Inflammatory macrophage (primary cell): ENCODE measurements around the gene UPK2.

Experiments used
- DNase-seq, 2 donors: peaks; one replicate each; pipeline ENCODE4 v3.0.0-alpha.2; 2020 to 2022

Gene UPK2

DNA sequence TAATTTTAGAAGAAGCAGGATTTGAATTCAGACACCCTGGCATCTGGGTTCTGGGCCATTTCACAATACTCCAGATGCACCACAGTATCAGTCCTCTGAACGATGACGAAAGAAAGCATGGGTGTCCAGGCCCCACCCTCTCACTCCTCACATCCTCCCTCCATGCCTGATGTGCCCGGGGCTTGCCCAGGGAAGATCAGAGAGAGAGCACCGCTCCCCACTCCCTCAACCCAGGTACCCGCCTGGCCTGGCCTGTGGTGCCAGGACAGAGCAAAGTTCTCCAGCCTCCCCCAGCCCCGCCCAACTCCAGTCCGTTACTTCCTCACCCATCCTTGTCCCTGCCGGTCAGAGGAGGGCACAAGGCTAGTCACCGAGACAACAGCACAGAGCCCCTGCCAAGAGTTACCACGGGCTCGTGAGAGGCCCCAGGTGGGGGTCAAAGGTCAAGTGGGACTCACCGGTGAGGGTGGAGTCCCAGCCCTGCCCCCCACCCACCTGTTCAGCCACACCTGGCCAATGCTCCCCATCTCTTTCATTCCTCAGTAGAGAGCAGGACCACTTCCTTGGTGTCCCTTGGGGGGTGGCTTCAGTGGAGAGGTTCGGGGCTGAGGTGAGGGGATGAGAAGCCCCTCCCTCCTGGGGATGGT is 38.5 kb upstream of the UPK2 start:
- DNase-seq, result peak; percentile 56 to 65

DNA sequence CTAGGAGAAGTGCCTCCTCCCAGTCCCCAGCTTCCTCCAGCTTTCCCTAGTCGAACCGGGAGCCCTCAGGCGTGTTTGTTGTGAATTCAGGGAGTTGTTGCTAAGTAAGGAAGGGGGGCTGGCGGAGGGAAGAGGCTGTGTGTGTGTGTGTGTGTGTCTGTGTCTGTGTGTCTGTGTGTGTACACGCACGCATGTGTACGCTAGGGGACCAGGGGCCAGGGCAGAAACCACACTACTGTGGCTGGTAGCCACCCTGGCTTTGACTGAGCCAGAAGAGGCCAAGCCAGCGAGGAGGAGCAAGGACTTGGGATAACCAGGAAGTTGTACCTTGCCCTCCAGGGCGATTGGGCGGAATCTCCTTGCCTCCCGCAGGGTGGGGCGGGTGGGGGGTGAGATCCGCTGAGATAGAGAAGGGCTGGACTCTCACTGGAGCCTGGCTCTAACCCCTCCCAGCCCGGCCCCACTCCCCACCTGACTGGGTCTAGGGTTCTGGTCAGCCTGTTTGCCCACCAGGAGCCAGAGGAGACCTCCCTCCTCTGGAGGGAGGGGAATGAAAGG is 37.9 kb upstream of the UPK2 start:
- DNase-seq, result no peak

DNA sequence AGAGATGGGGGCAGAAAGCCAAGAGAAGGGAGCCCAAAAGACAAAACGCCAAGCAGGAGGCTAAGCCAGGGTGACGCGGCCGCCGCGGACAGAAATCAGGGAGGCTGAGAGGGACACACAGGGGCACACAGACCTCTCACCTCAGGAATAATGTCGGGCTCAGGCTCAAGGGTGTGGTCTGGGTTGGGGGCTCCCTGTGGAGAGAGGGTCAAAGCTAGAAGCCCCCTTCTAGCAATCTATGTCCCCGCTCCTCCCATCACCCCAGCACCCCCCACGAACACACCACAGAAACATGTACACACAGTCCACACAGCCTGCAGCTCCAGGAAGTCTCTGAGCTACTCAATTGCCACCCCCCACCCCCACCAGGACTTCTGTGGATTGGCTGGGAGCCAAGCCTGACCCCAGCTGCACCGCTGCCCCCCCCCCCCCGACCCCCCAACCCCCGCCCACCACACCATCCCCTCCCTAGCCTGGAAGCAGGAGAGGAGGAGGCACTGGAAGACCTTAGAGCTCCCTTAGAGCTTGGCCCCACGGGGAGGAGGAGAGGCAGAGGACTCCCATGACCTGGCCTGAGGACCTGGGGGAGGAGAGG is 37.3 kb upstream of the UPK2 start:
- DNase-seq, result no peak

DNA sequence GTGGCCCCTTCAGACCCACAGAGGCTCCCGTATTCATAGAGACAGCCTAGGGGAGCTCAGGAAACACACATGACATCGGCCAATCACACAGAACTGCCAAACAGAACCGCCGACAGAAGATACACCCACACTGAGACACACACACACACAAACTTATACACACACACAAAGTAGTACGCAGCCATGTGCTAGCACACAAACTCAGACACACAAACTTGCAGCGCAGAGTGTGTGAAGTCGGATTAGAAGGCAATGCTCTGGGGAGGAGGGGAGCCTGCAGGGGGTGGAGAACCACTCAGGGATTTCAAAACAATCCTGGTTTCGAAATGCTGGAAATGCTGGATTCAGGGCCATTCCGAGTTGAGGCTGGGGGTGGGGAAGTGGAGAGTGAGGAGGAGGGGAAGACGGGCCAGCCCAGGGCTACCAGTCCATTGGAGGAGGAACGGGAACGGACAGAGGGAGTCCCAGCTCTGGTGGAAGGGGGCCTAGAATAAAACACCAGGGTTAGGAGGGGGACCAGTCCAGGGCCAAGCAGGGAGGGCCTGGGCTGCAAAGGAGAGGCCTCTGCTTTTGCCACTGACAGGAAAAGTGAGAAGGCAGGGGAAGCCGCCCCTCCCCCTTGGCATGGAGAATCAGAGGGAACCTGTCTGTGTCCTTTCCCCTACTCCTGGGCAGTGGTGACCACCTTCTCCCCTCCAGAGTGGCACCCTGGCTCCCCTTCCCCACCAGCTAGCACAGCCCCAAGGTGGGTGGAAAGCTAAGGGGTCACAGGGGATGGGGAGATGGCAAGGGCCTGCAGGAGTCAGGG is 34.8 kb upstream of the UPK2 start:
- peak; percentile 82 for DNase-seq

DNA sequence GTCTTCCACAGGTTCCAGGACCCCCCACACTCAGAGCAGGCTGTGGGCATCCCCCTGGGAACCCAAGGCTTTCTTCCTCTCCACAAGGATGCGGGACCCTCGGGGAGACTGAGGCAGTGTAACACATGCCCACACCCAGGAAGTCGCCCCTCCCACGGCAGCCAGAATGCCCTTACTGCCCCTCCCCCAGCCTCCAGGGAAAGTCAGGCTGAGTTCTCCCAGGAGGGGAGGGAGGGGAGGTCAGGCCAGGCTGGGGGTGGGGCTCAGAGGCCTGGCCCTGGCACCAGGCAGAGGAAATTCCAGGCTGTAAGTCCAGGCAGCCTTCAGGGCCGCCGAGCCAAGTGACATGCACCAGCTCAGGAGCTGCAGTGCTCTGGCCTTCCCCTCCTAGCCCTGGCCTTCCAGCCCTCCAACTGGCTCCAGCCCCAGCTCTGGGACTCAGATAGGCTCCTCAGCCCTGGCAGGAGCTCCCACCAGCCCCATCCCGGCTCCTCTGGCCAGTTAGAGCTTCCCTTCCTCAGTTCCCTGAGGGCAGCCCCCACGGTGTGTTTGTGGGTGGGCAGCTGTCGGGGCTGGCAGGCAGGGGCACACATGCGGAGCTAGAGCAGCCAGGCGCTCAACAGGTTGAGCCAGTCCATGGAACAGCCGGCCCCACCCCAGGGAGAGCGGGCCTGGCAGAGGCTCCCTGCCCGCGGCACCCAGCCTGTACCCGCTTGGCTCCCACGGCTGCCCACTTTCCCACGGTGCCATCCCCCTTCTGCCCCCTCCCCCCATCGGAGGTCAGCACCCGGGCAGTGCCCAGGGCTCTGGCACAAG is 34.0 kb upstream of the UPK2 start:
- no peak for DNase-seq

DNA sequence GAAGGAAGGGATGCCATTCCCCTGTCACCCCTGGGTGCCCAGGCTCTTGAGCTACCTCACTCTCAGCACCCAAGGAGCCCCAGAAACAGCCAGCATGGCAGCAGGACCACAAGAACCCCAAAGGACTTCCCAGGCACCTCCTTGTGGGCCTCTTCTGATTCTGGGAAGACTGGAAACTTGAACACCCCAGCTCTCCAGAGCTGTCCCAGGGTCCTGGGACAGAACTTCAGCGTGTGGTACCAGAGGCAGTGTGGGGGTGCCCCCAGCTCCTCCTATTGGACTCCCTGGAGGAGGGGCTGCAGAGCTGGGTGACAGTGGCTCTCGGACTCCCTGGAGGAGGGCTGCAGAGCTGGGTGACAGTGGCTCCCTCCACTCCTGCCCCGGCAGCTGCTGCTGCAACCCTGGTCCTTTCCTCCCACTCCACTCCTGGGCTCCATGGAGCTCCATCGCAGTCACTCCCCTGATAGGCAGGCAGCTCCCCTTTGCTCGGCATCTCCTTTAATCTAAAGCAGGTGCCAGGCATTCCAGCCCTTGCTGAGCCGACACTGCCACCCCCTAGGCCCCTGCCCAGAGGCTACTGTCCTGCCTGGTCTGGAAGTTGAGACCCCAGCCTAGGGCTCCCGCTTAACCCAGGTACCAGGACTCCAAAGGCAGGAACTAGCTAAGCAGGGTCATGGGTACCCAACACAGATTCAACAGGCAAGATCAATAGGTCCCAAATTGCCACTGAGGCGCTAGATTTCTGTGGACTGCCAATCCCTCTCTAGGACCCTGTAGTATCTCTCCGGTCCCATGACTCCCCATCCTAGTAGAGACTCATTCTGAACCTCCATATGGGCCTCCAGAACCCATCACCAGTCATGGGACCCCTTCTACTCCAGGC is 33.1 kb upstream of the UPK2 start:
- DNase-seq, result no peak

DNA sequence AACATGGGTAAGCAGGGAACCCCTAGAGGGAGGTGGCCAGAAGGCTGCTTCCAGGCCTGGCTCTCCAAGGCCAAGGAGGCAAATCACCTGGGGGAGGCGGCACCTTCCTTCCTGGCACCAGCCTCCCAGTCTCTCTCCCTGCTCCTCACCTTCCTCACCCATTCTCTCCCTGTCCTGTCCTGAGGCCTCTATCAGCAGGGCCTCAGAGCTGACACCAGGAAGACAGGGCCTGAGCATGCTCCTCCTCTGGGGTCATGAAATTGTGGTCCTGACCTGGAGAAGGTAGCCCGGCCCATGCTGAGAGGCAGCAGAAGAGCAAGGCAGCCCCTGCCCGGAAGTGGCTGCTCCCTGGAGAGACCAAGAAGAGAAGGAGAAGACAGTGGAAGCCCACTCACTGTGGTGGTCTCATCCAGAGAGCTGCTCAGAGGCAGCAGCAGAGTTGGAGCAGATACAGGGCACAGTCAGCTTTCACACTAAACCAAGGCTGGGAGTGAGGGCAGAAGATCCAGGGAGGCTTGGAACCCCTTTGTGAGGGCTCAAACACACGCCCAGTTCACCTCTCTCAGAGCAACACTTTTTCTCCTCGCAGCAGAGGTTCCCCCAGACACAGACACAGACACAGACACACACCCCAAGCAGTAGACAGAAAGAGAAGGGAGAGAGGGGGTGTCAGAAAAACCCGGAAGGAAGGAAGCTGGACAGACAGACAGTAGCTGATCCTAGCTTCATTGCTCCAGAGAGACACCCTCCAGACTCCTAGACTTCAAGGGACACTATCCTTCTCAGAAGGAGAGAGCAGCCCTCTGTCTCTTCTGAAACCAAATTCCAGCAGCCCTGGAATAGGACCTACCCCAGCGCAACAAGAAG is 32.1 kb upstream of the UPK2 start:
- no peak for DNase-seq

DNA sequence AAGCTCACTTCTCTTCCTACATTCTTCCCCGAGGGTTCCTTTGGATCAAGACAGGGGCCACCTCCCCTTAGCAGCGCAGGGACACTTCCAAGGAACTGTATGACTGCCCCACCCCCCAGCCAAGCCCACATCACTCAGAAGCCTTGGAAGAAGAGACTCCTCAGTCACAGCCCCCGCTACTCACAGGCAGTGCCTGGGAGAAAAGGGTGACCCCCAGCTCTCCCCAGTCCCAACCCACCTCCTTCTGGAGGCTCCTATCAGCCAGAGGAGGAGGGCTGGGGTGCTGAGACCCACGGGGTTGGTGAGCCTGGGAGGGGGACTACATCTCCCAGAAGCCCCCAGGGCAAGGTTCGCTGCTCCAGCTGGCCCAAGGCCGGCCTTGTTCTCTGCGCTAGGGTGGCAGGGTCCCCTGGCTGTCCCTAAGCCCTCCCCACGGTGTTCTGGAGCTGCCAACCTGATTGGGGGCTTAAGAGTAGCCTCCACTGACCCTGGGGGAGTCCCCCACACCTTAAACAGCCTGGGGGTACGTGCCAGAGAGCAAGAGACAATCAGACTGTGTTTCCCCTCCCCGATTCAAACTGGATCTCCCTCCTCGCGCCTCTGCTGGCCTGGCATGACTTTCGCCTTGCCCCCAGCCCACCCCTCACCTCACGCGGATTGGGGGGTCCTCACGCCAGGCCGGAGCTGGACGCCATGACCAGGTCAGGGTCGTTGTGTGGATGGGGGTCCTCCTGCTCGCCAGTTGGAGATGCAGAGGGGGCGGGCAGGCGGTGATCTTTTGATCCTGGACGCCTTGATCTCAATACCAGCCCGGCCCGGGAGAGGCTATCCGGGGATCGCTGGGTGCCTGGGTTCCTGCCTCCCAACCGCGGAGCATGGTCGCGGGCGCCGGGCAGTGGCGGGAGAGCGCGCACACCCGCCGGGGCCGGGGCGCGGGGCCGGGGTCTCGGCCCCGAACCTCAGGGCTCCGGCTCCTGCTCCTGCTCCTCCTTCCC is 31.2 kb upstream of the UPK2 start:
- peak in 1 of 2 donors; percentile 19 for DNase-seq

DNA sequence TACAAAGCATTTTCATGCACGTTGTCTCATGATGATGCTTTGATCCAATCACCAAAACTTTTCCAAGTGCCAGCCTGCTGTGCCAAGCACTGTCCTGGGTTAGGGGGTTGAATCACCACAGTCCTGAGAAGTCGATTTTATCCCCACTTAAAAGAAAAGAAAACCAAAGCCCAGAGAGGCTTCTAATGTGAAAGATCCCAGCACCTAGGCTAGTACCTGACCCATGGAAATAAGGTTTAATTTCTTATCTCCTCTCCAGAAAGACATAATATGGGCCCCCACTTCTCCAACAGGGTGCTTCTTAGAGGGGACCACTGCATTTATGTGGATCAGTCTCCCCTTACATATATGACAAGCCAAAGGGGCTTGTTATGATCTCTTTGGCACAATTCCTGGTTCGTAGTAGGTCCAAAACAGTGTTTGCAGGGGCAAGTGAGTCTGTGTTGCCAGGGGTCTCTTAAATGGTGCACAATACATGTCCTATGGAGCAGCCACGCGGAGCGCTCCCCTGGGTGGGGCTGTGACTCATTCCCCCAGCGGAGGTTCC is 28.5 kb upstream of the UPK2 start:
- no peak for DNase-seq

DNA sequence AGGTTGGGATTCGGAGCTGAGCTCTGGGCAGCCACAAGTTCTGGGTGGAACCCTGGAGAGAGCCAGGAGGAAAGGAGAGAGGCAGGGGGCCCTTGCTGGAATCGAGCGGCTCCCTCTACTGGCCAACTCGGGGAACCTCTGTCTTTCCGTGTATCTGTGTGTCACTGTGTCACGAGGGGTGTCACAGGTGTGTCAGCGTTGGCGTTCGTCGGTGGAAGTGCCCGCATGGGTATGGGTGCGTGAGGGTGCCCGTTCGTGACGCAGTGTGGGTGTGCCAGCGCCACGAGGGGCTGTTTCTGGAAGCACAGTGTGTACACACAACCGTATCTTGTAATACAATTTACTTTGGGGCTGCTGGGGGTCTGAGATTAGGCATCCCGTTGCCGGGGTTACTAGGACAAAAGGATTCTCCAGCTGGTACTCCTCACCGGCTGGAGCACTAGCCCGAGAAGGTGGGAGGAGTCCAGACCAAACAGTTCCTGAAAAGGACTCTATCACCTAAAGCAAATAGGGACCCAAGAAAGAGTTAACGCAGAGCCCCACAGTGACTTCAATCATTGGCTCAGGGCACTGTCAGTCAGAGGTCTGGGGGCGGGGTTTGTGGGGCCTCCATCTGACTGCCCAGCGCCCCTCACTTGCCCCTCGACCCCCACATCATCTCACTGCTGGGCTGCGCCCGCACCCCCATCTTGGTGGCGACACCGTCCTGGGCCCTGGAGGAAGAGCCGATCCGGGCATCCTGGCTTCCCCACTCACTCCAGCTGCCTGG is 27.8 kb upstream of the UPK2 start:
- DNase-seq, result peak; percentile 85 to 86

DNA sequence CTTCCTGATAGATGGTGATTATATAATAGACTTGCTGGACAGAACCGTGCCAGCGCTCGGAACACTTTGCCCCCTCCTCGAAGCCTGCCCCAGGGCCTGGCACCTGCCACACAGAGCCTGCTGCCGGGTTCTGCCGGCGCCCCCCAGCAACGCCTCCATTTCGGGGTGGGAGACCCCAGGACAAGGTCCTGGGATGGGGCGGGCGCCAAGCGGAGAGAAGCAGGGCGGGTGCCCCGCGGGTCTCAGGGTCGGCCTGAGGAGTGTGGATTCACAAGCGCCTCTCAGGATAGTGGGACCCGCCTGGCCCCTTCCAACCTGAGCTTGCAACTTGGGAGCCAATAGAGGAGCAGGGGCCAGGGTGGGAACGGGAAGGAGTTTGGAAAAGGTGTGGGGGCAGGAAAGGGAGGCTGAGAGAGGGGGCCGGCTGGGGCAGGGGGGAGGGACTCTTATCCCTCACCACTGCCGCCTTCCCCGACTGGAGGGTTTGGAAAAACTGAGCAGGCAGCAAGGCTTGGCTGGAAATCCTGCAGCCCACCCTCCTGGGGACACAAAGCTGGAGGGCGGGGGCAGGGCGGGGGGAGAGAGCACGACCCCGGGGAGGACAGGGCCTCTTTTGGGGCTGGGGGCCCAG is 27.1 kb upstream of the UPK2 start:
- DNase-seq, result peak in 1 of 2 donors; percentile 21

DNA sequence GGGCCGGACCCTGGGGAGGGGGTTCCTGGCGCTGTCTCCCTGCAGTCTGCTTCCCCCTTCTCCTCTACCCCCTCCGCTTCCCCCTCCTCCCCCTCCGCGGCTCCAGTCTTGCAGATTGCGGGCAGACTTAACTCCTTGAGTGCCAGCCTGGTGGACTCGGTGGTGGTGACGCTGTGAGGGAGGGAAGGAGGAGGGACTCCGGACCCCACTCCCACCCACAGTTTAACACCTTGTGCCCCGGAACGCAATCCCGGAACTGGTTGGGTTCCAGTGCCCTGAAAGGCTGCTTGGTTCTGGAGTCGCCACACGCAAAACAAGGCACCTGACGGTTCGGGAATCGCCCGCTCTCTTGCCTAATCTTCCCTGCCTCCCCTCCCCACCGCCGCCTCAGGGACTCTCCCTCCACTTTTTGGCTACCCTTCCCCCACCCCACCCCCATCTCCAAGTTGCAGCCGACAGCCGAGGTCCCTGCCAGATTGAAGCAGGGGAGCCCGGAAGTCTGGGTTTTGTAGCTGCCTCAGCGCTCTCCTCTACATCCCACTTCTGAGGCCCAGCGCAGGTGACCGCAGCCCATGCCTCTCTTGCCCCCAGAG is 26.5 kb upstream of the UPK2 start:
- DNase-seq, result peak; percentile 68 to 69

DNA sequence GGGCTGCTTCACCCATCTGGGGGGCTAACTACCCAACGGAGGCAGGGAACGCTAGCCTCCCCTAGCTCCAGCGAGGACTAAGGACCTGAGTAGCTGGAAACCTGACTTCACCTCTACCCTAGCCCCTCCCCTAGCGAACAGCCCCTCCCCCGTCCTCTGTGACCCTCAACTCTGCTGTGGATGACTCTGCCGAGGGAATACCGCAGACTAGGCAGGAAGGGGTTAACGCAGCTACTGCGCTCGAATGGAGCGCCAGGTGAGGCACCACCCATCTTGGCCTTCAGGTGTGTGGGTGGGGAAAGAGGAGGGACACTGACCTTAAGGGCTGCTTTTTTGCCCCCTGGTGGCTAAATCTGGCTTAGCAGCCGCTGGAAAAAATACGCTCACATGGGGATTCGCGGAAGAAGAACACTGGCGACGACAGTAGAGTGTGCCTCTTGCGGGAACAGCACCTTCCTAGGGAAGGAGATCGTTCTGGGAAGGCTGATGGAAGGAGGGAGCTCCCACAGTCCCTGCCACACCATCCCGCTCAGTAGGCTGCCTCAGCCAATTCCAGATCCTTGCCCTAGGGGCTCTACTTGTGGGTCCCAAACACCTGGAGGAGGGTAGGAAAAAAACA is 25.9 kb upstream of the UPK2 start:
- peak; percentile 91 for DNase-seq

DNA sequence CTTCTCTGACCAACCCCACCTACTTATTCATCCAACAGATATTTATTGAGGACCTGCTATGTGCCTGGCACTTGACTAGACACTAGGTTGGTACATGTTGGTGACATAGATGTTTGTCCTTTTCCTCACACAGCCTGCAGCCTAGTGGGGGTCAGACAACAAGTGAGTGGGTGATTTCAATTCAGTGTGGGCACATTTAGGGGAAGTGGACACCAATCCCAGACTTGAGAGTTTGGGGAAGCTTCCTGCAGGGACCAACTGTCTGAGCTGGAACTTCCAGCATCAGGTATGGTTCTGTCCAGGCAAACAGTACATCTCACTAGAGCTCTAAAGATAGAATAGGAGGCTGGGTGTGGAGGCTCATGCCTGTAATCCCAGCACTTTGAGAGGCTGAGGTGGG is 24.5 kb upstream of the UPK2 start:
- DNase-seq, result peak; percentile 37 to 66

DNA sequence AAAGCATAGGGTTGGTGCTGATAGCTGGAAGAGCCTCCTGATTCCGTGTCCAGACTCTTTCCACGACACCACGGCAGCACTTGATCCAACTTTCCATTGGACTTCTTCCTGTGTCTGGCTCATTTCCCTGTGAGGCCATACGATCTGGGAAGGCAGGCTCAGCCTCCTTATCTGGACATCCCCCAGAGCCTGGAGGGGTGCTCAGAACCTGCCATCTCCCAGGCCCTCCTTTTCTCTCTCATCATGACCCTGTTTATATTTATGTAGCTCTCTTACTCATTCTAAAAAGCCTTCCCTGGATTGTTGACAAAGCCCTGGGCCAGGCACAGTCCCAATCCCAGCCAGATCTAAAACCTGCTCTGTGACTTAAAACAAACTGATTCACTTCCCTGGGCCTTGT is 22.6 kb upstream of the UPK2 start:
- no peak for DNase-seq

DNA sequence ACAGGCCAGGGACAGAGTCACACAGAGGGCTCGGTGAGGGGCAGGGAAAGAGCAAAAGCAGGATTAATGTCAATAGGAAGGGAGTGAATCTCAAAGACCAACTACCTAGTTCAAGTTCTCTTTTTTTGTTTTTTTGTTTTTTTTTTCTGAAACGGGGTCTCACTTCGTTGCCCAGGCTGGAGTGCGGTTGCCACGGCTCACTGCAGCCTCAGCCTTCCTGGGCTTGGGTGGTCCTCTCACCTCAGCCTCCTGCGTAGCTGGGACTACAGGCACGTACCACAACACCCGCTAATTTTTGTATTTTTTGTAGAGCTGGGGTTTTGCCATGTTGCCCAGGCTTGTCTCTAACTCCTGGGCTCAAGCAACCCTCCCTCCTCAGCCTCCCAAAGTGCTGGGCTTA is 20.7 kb upstream of the UPK2 start:
- no peak for DNase-seq
